GM19372 (cell line): ENCODE results near the gene RASSF4.

Experiments
- ATAC-seq: cut with Tn5 transposase; IDR thresholded peaks from one replicate; pipeline ENCODE4 v1.9.1; 2021; ENCODE audit warnings: mild to moderate bottlenecking, low read depth, moderate library complexity; ENCODE audit not compliant: unreplicated experiment

RASSF4 gene

DNA sequence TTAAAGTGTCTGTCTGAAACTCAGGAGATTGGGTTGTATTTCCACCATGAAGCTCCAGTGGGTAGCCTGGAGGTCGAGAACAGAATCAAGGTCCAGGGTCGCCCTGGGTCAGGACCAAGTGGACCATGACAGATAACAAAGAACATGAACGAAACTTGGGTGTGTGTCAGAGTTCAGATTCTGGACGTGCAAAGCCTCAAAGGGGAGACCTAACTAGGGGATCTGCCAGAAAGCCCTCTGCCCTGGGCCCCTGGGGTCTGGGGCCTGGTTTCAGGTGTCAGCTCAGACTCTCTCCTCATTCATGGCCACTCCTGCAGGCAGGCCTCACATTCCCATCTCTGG is 1.6 kb downstream of the RASSF4 start:
- ATAC-seq = no peak

GRCh38 chr10:44961931-44962750 is 2.5 kb downstream of the RASSF4 start:
- ATAC-seq = no peak

DNA sequence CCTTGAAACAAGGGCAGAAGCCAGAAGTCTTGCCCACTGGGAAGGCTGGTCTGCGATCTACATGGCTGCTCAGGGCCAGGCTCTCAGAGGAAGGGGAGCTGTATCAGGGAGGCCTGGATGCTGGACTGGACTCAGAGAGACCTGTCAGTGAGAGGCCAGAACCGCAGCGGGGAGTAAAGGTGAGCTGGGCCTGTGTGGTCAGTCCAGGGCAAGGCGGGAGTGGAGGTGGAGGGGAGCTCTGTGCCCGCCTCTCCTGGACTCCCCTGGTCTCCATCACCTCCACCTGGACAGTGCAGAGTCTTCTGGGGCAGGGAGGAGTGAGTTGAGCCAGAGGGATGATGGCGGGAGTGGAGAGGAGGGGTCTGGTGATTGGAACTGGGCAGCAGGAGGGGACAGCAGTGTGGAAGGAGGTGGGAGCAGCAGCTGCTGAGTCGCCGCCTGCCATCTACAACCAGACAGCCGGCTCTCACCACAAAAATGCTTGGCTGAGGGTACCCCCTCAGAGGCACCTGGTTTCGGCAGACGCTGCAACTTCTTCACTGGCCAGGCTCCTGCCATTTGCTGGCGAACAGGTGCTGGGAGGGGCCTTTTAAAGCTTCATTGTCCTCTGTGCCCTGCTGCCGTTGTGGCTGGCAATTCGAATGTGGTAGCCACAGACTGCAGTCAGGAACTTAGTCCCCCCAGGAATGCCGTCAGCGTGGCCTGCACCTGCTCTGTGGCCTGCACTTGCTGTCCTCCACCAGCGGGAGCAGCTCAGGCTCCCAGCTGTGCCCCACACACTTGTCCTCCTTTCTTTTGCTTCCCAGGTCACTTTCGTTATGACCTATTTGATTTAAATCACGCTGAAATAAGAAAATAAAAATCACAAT is 3.5 kb downstream of the RASSF4 start:
- ATAC-seq = no peak

GRCh38 chr10:44963772-44964633 is 4.4 kb downstream of the RASSF4 start:
- ATAC-seq = no peak

DNA sequence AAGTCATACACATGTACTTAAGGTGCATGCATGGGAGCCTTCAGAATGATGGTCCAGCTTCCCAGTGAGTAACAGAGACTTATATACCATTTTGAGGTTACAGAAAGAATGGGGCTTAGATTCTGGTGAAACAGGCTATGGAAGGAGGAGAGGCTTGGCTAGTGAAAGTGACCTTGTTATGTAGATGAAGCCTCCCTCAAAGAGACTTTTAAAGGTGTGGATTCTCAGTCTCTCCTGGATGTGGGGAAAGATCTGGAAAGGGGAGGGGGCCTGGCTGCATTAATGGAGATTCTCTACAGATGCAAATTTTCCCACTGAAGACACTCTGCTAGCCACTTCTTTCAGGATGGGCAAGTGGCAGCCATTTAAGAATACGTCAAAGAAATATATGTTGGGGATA is 5.5 kb downstream of the RASSF4 start:
- no peak for ATAC-seq

DNA sequence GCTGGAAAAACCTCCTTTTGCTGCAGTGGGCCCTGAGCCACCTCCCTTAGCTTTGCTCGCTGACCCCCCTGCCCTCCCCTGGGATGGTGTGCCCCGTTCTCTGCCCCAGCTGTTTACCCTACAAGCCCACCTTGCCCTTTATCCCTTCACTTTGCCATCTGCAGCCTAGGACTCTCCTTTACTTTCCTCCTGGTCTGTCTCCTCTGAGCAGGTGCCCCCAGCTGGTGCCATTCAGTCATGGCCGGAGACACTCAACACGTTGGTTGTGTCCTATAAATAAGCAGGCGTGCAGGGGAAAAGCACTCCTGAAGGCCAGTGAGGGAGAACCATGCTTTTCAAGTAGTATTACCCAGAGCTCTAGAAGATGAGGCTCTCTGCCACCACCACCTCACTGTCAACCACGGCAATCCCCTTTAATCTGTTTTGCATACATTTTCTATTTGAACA is 6.1 kb downstream of the RASSF4 start:
- ATAC-seq = peak; percentile 32

- peak; percentile 34 for ATAC-seq
Measured at GRCh38 chr10:44966129-44966815, 6.7 kb downstream of the RASSF4 start.

DNA sequence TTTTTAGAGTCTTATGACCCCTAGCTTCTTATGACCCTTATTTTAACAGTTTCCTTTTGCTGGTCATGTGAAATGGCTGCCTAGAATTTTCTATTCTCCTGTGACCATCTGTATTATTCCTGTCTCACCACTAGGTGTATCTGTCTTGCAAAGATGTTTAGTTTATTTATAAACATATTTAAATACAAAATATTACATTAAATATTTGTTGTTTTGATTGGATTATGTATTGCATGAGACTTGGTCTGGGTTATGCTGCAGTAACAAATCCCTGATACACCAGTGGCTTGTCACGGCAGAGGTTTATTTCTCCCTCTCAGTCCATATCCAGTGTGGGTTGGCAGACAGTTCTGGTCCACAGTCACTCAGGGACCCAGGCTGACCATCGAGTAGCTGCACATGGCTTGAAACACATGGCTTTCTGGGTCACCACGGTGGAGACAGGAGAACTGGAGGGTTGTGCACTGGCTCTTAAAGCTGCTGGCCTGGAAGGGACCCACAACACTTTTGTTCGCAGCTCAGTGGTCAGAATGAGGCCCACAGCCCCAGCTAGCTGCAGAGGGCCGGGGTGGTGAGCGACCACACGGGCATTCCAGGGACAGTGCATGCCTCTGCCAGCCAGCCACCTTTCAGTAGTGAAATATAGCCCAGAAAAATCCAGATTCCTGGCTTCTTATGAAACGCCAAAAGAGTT is 7.4 kb downstream of the RASSF4 start:
- no peak for ATAC-seq

DNA sequence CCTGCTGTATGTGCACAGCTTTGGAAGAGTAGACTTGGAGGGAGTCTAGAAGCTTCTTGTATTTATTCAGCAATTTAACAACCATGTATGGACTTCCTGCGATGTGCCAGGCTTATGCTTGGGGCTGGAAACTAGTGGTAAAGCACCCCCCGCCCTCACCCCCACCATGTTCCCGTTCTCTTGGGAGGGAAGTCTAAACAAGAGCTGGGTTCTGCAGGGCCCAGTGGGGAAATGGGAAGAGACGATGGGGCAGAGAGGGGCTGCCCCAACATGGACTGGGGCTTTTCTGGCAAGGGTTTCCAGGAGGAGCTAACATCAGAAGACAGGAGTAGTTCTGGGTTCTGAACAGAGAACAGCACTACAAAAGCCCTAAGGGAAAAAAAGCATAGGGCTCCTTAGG is 8.0 kb downstream of the RASSF4 start:
- ATAC-seq = no peak

DNA sequence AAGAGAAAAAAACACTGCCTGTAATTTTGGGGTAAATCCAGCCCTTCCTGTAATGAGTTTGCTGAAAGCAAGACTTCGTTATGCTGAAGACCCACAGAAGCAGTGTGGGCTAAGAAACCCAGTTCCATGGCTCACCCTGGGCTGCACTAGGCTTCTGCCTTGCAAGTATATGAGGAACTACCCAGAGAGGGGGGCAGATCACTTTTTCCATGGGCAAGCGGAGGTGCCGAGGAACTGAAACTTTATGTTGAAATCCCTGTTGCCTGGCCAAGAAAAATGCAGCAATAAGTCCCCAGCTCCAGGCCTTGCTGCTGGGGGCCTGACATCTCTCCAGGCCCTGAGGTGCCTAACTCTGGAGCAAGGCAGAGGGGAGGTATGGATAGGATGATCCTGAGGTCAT is 8.5 kb downstream of the RASSF4 start:
- ATAC-seq = no peak

DNA sequence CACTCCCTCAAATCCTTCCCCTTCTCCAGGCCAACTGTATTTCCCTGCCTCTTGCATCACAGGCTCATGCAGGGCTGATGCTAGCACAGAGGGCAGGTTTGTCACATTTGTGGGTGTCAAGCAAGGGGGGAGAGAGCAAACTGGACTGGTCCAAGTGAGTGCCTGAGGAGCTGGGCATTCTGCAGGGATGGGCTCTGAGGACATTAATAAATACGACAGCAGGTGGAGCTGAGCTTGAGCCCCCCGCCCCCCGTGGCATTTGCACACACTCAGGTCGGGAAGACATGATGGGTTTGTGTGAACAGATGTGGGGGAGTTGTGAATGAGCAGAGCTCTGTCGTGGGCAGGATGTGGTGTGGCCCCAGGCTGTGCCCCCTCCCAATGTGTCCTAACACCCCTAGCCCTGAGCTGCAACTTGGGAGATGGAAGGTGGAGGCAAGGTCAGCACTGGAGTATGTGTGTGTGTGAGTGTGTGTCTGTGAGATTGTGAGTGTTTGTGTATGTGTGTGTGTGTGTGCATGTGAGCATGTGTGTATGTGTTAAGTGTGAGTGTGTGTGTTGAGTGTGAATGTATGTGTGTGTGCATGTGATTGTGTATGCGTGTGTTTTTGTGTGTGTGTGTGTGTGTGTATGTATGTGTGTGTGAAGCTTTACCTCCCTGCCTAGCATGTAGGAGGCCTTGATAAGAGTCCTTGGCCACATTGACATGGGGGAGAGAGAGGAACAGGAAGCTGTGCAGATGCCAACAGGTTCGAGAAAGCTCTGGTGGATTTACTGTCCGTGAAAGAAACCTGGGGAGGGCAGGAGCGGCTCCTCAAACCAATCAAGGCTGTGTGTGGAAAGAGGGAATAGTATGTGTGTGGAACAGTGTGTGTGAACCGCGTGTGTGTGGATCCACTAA is 9.1 kb downstream of the RASSF4 start:
- ATAC-seq = no peak

- no peak for ATAC-seq
Measured at GRCh38 chr10:44969854-44970253, 10.3 kb downstream of the RASSF4 start.

DNA sequence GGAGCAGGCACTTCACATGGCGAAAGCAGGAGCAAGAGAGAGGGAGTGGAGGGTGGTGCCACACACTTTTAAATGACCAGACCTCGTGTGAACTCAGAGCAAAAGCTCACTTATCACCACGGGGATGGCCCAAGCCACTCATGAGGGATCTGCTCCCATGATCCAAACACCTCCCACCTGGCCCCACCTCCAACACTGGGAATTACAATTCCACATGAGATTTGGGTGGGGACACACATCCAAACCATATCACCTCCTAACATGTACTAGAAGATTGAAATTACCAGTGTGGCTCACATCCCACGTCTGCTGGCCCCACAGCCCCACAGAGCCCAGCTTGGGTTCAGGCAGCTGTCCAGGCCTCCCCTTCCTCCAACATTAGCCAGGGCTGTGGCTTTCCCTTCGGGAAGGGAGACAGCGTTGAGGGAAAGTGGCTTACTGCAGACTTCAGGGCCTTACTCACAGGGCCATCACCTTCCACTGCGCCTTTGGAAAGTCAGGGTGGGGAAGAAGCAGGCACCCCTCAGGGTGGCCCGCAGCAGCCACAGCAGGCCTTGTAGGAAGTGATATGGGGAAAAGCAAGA is 11.3 kb downstream of the RASSF4 start:
- ATAC-seq = no peak

DNA sequence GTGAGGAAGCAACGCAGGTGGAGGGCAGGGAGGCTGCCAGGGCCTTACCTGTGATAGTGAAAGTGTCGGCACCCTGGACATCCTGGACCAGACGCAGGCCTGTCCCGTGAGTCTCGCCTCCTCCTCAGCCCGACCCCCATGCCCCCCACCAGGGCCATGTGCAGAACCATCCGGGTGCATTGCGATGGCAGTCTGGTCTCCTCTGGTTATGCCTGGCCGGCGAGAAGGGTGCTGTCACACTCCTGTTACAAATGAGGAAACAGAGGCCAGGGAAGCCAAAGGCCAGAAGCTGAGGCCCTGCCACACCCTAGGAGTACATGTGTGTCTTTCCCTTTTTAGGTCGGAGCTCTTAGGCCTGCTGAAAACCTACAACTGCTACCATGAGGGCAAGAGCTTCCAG is 11.8 kb downstream of the RASSF4 start:
- no peak for ATAC-seq

DNA sequence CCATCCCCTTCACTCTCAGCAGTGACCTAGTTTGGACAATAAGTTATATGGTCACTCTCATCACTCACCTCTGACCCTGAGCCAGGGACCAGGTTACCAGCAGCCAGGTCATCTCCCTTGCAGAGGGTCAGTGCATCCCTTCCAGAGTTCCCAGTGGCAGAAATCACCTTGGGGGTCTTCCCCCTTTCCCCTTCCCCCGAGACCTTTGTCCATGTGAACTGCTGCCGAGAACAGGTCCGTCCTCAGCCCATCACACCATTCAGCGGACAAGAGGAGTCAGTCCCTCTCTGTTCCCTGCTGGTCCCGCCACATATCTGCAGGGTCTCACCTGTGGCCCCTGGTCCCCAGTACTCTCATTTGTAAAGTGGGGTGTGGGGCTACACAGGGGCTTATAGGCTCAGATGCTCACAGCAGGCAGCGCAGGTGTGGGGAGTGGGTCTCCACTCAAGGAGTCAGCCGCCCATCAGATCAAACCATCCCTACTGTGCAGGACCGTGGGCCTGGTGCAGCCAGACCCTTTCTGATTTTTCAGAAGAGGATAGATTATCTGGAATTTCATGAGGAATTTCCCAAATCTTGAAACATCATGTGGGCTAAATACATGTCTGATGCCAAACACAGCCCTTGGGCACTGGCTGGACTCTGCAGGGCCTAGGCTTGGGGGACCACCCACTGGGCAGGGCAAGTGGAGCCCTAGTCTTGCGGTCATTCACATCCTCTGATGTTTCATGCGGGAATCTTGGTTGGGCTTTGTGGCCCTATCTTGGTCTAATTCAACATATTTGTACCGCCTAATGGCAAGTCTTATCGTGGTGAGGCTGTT is 12.5 kb downstream of the RASSF4 start:
- ATAC-seq = no peak

GRCh38 chr10:44972874-44973306 is 13.3 kb downstream of the RASSF4 start:
- ATAC-seq = no peak

GRCh38 chr10:44973323-44974081 is 13.9 kb downstream of the RASSF4 start:
- no peak for ATAC-seq
